ENCODE measurements around the gene MARK2.

DNA sequence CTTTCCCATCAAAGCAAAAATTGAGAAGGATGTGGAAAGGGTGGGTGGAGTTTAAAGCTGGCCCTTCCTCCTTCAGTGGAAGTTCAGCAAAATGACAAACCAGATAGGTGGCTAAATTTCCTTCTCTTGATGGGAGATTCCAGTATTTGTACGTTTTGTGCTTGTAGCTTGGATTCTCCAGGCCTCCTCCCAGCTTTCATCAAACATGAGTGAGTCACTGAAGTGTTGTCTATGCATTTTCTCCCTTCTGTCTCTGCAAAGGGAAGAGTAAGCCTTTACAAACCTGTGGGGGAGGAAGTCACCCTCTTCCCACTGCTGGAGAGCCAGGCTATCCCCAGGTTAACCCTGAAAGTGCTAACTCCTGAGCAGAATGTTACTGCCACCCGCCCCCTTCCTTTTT, 6.4 kb downstream of the MARK2 start:
- TF ChIP-seq, protein P1, sequence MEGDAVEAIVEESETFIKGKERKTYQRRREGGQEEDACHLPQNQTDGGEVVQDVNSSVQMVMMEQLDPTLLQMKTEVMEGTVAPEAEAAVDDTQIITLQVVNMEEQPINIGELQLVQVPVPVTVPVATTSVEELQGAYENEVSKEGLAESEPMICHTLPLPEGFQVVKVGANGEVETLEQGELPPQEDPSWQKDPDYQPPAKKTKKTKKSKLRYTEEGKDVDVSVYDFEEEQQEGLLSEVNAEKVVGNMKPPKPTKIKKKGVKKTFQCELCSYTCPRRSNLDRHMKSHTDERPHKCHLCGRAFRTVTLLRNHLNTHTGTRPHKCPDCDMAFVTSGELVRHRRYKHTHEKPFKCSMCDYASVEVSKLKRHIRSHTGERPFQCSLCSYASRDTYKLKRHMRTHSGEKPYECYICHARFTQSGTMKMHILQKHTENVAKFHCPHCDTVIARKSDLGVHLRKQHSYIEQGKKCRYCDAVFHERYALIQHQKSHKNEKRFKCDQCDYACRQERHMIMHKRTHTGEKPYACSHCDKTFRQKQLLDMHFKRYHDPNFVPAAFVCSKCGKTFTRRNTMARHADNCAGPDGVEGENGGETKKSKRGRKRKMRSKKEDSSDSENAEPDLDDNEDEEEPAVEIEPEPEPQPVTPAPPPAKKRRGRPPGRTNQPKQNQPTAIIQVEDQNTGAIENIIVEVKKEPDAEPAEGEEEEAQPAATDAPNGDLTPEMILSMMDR (IDR thresholded peaks at IDR 0.05), result no peak
- no peak for TF ChIP-seq POLR2A (IDR thresholded peaks at IDR 0.05)

All from esophagus squamous epithelium (tissue), 4 donors.